Retina (tissue), 1 donor: ENCODE data around the gene FDXR.
A peak's percentile ranks its signal among the peaks of the same experiment; 100 is the strongest.
"Not testable (repeated sequence)": the region's sequence is repeated elsewhere in the genome, so short reads cannot be mapped to it uniquely, and the experiment has no call there.

Source experiments
- DNase-seq: peaks from one replicate; pipeline ENCODE4 v3.0.0-alpha.2; 2016

FDXR gene, protein sequence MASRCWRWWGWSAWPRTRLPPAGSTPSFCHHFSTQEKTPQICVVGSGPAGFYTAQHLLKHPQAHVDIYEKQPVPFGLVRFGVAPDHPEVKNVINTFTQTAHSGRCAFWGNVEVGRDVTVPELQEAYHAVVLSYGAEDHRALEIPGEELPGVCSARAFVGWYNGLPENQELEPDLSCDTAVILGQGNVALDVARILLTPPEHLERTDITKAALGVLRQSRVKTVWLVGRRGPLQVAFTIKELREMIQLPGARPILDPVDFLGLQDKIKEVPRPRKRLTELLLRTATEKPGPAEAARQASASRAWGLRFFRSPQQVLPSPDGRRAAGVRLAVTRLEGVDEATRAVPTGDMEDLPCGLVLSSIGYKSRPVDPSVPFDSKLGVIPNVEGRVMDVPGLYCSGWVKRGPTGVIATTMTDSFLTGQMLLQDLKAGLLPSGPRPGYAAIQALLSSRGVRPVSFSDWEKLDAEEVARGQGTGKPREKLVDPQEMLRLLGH

DNA sequence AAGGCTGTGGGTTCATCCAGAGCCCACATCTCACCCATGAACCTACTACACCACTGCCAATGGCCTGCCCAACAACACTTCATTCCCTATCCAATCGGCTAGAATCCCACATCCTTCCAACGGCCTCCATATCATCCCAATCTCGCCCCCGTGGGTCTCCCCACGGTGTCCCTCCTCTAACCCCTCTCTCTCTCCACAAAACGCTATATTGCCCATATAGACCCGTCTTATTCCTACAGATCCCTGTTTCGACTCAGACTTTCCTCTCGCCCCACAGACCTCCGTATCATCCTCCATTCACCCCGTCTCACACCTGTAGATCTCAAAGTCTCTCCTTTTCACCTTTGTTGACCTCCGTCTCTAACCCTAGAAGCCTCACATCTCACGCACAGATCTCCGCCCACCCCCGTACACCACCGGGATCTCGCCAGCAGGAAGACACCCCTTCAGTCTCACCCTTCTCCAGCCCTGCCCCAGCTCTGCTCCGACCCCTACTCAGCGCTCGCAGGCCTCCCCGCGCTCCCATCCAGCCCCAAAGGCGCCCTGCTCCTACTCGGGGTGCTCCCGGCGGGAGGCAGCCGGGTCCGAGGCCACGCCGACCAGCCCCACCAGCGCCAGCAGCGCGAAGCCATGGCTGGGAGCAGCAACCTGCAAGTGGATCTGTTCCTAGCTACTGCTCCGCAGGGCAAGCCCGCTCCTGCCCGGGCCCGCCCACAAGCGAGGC lies at the start of gene FDXR:
Gene FDXR (minus strand): TSS at position 682 of the 724 bp plus-strand sequence. CDS start 50 bp downstream, at position 632.
- no peak for DNase-seq

DNA sequence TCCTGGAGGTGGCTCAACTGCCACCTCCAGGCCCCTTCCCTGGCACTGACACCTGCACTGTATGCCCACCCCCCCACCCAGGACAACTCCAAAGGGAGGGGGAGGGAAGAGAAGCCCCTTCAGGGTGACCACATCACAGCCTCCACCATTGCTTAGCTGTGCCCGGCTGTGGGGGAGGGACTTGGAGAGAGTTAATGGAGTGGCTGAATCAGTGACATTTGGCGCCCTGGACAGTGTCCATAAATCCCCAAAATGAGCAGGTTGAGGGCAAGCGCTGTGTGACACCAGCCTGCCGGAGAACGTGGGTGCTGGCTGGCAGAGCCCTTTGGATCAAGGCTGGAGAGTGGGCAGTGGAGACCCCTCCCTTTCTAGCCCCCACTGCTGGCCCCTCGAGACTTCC lies 49.4 kb upstream of the FDXR start:
- DNase-seq, result no peak

DNA sequence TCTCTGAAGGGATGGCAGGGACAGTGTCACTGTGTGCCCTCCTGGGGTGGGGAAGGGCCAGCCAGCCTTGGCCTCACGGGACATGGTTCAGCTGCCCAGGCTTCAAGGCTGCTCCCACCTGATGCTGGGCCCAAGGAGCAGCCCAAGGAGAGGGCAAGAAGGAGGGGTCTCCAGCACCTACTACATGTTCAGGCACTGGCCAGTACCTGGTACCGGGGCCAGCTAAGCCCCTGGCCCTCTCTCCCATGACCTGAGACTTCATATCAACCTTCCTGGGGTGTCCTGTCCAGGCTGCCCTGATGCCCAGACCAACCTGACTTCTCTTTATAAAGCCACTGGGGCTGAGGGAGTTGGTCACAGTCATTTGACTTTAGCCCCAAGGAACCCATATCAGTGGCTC lies 49.0 kb upstream of the FDXR start:
- no peak for DNase-seq

DNA sequence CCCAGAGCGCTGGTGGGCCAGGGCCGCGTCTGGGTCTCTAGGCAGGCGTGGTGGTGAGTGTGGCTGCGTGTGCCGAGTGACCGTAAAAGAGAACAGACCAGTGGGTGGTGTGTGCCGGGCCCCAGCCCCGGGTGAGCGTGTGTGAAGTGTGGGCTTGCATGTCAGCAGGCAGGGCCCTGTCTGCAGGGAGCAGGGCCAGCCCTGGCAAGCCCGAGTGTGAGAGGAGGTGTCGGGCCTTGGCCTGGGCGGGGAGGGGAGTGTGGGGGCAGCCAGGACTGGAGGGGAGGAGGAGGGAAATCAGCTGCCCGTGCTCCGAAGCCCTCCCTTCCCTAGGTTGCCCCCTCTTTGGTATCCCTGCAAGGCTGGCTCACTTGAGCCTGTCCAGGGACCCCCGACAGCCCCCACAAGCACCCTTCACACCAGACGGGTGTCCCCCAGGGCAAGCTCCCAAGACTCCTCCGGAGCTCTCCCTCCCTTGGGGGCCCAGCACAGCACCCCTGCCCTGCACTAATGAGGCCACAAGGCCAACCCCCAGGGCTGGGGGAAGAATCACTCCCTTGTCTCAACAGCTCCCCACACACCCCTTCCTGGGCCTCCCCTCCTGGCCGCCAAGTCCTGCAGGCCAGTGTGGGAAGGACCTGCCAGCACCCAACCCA lies 48.4 kb upstream of the FDXR start:
- peak; percentile 59 for DNase-seq

DNA sequence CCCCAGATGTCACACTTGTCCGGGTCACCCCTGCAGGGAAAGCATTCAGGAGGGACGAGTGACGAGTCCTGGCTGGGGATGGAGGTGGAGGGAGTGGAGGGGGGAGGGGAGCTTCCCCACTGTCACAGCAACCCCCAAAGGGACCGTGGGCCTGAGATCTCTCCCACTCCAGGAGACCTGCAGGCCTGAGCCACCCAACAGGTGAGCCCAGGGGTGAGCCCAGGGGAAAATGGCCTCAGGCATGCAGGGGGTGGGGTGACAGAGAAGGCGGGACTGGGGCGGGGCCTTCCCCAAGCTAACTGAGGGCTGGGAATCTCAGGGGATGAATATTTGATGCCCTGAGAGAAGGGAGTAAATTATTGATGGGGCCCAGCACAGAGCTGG lies 47.8 kb upstream of the FDXR start:
- DNase-seq, result no peak

DNA sequence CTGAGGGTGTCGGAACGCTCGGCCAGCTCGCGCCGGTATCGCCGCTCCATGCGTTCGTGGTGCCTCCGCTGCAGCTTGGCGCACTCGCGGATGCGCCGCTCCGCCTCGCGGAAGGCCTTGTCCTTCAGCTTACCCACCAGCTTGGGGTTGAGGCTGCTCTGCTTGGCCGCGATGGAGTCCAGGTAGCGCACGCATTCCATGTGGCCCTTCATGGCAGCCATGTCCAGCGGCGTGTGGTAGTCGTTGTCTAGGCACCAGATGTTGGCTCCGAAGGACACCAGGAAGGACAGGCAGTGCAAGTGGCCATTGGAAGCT lies 47.5 kb upstream of the FDXR start:
- DNase-seq, result no peak

DNA sequence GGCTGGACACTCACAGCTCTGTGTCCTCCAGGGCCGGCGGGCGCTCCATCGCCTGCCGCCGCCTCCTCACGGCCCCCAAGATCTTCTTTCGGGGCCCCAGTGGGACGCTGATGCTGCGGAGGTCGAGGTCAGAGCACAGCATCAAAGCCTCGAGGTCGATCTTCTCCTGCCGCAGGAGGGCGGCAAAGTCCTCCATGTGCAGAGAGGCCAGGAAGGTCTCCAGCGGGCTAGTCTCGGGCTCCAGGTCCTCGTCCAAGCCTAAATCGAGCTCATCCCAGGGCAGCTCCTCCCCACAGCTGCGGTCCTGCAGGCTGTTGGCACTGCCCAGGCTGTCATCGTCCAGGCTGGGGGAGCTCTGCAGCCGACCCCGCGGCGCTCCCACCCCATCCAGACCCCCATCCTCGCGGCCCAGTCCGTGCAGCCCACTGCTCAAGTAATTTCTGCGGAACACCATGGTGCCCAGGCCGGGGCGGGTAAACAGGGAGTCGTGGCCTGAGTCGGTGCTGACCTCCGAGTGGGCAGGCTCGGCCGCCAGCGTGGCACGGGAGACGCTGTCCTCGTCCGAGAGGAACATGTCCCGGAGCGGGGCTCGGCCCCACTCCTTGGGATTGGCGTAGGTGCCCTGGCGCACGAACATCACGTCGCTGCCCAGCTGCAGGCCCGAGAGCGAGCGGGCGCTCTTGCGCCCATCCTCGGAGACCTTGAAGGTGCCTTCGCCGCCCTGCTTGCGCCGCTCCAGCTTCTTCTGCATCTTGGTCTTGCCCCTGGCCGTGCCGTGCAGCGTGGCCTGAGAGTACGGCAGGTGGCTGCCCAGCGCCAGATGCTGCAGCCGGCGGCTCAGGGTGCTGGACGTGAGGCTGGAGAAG lies 46.9 kb upstream of the FDXR start:
- DNase-seq, result peak; percentile 49

DNA sequence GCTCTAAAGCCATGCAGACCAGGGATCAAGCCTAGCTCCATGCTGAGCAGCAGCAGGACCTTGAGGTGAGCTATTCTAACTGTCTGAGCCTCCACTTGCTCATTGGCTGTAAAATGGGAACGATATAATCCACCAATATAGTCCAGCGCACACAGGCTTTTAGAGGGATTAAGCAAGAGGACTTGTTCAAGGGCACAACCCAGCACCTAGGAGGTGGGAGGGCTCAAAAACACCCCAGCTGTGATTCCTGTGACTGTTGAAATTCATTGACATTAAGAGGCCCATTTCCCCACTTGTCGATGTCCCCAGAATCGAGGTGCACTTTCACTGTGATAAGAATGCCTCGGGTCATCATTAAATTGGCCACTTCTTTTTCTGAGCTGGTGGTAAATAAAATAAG lies 46.1 kb upstream of the FDXR start:
- DNase-seq, result no peak

DNA sequence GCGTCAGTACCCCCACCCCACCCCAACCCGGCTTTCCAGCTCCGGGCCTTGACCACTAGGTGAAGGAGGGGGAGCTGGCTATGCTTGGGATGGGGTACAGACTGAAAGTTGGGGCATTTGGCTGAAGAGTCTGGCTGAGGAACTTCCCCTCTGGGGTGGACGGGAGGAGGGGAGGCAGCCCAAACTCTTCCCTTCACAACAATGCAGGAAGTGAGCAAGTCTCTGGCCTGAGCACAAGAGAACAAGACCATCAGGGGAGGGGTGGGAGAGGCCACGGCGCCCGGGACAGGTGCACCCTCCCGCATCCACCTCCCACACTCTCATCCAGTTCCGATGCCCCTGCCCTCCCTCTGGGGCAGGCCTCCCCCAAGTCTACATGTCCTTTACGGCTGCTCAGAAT lies 44.6 kb upstream of the FDXR start:
- DNase-seq, result no peak

DNA sequence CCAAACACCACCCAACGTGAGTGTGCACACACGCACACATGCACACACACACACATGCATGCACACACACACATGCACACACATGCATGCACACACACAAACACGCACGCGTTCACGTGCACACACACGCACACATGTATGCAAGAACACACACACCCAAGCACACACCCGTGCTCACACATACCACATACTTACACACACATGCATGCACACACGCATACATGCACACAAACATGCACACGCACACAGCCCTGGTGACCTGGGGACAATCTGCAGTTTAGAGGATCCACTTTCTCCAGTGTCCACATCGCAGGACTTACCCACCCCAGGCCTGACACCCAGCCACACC lies 44.0 kb upstream of the FDXR start:
- no peak for DNase-seq

DNA sequence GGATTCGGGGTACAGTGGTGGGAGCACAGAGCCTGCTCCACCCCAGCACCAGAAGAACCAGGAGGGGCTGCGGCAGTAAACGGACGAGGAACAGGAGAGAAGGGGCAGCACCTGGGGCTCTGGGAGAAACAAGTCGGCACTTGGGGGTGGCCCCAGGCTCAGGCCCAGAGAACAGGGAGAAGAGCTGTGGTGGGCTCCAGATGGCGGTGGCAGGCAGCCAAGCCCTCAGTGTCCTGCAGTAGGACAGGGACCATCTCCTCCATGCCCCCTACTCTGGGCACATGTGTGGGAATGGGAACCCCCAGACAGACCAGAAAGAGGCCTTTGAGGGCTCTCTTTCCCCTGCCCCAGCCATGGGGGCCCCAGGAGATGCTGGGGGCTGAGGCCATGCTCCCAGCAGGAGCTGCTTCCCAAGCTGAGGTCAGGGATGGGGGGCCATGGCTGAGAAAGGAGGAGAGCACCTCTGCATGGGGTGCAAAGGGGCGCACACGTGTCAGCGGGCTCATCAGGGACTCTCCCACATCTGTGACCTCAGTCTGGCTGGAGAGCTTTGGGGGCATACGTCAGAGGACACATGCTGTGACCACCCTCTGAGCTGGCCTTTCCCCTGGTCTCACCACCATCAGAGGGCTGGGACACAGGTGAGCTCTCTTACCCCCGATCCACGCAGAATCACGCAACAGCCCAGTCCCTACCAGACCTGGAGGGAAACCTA lies 43.5 kb upstream of the FDXR start:
- no peak for DNase-seq

DNA sequence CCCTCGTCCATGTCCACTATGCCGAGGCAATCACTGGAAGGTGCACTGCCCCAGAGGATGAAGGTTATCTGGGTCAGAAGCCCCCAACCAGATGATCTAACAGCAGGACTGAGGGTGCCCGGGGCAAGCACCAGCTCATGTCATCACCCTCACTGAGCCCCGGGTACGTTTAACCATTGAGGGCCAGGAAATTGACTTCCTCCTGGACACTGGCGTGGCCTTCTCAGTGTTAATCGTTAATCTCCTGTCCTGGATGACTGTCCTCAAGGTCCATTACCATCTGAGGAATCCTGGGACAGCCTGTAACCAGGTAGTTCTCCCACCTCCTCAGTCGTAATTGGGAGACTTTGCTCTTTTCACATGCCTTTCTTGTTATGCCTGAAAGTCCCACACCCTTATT lies 38.6 kb upstream of the FDXR start:
- DNase-seq, result not testable (repeated sequence)

DNA sequence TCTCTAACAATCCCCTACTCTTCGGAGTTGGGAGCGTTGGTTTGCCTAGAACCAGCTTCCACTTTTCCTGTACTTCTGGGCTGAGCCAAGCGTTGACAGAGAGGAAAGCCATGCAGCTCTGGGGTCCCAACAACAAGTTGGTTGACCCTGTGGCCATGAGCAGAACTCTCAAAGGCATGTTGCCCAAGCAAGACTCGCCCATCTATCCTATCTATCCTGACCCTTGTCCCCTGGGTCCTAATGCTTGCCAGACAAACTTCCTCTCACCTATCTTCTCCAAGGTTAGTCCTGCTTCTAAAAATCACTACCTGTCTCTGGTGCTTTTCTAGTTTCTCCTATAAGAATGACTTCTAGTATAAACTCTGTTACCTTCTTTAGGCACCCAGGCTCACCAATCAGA lies 36.3 kb upstream of the FDXR start:
- not testable (repeated sequence) for DNase-seq

DNA sequence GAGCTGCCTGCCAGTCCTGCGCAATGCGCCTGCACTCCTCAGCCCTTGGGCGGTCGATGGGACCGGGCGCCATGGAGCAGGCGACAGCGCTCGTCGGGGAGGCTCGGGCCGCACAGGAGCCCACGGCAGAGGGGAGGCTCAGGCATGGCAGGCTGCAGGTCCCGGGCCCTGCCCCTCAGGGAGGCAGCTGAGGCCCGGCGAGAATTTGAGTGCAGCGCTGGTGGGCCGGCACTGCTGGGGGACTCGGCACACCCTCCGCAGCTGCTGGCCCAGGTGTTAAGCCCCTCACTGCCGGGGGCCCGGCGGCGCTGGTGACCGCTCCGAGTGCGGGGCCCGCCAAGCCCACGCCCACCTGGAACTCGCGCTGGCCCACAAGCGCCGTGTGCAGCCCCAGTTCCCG lies 34.2 kb upstream of the FDXR start:
- DNase-seq, result no peak

DNA sequence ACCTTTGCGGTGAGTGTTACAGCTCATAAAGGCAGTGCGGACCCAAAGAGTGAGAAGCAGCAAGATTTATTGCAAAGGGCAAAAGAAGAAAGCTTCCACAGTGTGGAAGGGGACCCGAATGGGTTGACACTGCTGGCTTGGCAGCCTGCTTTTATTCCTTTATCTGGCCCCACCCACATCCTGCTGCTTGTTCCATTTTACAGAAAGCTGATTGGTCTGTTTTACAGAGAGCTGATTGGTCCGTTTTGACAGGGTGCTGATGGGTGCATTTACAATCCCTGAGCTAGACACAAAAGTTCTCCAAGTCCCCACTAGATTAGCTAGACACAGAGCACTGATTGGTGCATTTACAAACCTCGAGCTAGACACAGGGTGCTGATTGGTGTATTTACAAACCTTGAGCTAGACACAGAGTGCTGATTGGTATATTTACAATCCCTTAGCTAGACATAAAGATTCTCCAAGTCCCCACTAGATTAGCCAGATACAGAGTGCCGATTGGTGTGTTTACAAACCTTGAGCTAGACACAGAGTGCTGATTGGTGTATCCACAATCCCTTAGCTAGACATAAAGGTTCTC lies 33.5 kb upstream of the FDXR start:
- not testable (repeated sequence) for DNase-seq

DNA sequence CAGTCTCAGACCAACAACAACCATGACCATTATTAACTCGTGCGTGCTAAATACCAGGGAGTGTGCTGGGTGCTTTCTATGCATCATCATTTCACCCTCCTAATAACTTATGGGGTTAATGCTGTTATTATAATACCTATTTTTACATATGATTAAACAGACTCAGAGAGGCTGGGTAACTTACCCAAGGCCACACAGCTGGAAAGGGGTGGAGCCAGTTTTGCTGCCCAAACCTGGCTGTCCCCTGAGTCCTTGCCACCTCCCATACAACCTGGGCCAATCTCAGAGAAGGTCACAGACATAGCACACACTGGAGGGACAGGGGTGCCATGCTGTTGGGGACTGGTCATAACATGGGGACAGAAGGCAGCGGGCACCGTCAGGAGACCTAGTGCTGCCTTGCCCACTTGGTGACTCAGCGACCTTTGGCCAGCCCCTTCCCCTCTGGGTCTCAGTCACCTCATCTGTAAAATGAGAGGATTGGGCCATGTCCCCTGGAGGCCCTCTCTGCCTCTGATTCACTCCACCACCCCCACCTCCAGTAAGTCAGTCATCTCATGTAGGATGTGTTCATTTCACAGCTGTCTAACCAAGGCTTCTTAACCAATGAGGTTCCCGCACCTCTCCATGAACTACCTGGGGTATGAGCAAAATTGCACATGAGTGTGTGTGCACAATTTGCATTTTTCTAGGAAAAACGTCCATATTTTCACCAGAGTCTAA lies 32.1 kb upstream of the FDXR start:
- no peak for DNase-seq

DNA sequence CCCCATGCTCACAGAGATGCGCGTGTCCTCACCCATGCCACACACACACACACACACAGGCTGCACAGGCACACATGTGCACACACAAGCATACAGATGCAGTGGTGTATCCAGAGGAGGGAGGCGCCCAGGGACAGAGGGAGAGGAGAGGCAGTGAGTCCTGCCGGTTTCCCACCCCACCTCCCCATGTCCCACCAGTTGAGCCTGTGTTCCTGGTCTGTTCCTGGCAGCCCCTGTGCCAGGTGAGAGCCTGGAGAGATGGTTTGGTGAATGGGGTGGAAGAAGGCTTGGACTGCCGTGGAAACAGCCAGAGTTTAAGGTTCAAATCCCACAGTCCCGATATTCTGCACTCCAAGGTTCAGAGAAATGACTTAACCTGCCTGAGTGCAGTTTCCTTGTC lies 30.9 kb upstream of the FDXR start:
- DNase-seq, result no peak

DNA sequence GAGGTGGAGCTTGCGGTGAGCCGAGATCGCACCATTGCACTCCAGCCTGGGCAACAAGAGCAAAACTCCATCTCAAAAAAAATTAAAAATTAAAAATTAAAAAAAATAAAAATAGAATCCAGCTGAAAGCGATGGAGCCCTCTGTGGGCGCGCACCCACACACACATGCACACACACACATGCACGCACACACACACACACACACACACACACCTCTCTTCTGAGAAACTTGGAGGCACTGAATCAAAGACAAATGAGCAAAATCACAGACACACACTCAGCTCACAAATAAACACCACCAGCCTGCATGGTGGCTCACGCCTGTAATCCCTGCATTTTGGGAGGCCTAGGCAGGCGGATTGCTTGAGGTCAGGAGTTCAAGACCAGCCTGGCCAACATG lies 30.2 kb upstream of the FDXR start:
- no peak for DNase-seq

DNA sequence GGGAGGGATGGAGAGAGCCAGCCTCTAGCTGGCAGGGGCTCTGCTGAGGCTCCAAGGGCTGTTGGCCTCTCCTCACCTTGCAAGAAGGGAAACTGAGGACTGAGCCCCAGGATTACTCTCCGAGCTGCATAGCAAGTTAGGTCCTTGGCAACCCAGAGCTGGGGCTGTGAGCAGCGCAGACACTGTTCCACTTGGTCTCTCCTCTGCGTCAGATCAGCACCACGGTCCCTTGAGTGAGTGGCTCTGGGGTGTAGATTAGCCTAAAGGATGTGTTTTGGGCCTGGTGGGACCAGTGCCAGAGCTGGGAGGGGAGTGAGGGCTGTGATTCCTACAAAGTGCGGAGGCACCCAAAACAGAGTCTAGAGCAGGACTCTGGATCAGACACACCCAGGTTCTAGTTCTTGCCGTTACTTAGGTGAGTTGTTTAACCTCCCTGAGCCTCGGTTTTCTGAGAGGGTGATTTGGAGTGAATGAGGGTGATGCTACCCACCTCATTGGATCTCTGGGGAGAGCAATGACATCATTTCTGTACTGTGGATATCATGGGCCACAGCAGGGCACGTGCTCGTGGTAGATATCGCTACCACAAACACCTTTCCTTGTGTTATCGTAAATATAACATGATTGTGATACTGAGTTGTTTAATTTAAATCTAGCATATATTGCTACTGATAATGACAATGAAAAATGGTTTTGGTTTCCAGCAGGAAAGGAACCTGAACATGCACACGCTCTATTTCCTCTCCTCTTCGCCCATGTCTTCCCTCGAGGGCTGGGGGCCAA lies 28.8 kb upstream of the FDXR start:
- no peak for DNase-seq

DNA sequence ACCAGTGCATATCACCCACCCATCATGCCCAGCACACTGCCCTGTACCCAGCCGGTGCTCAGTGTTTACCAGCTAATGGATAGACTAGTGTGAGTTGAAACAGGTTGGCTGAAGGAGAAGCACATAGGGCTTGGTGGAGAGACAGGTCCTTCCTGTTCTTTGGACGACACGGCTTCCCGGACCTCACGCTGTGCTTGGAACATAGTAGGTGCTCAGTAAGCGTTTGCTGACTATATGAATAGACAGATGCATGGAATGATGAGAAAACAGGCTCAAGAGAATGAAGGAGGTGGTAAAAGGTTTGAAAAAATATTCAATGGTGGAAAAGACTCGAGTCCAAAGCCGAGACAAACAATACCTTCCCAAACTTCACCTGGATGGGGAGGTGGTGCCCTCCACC lies 27.4 kb upstream of the FDXR start:
- DNase-seq, result no peak
